B cell (primary cell): Measurements from ENCODE around the gene WASF2. TPM values are rescaled to one million over a fixed set of nuclear protein-coding genes. Genes with fewer than 3 reads are reported as not detected.

ENCODE experiments used
- ATAC-seq: fragments of 200-7000 bp; cut with Tn5 transposase; one replicate; pipeline ENCODE4 v1.10.0; 2021; ENCODE audit warnings: low read depth, mild to moderate bottlenecking, moderate number of reproducible peaks, moderate library complexity
- CTCF ChIA-PET: fragments of 350-600 bp; sonication (Branson Sonifier 250); formaldehyde crosslinking; loops from one replicate; lab custom pipeline; 2021; ENCODE audit warnings: antibody characterized with exemption, inconsistent platforms; lab: Charles Lee
- POLR2A ChIA-PET: fragments of 350-600 bp; sonication (Branson Sonifier 250); formaldehyde crosslinking; loops from one replicate; lab custom pipeline; 2021; ENCODE audit warnings: antibody characterized with exemption; lab: Charles Lee
- DNase-seq: peaks from one replicate; pipeline ENCODE4 v3.0.0; 2013
- H2AFZ ChIP-seq: 2 replicates; pipeline ENCODE4 v1.6.1; 2012; ENCODE audit warnings: mild to moderate bottlenecking, low read depth, low read length; ENCODE audit not compliant: insufficient read depth, poor library complexity, severe bottlenecking
- H3K27ac ChIP-seq, 2 donors: 1 replicate in 1 of 2; 2 replicates in 1 of 2; pipeline ENCODE4 v1.5.1; 2012 to 2013; ENCODE audit warnings: low read length in 2 of 2, mild to moderate bottlenecking in 2 of 2, moderate library complexity in 1 of 2
- H3K27me3 ChIP-seq, 4 experiments: fragments of 200-600 bp in 1 of 4; sonication (generic) in 1 of 4; replicated peaks in 1 of 4; 1 replicate in 2 of 4; 2 replicates in 2 of 4; pipeline versions ENCODE4 v1.6.1 to v1.7.0; 2013 to 2016; ENCODE audit warnings: low read length in 3 of 4, mild to moderate bottlenecking in 2 of 4, mixed read lengths in 1 of 4, moderate library complexity in 1 of 4; ENCODE audit not compliant: insufficient read depth in 4 of 4, control insufficient read depth in 3 of 4; ENCODE audit errors: control extremely low read depth in 1 of 4
- H3K36me3 ChIP-seq, 2 experiments: replicated peaks in 1 of 2; 1 replicate in 1 of 2; 2 replicates in 1 of 2; pipeline versions ENCODE4 v1.6.1 to v1.7.1; 2013; ENCODE audit warnings: low read length in 1 of 2; ENCODE audit not compliant: insufficient read depth in 2 of 2, control insufficient read depth in 1 of 2; ENCODE audit errors: control extremely low read depth in 1 of 2, extremely low read depth in 1 of 2
- H3K4me1 ChIP-seq, 2 donors: fragments of 200-600 bp in 1 of 2; sonication (generic) in 1 of 2; 1 replicate in 1 of 2; 2 replicates in 1 of 2; pipeline versions ENCODE4 v1.5.1 to v1.6.1; 2013 to 2017; ENCODE audit warnings: low read length in 2 of 2; ENCODE audit not compliant: control insufficient read depth in 2 of 2, insufficient read depth in 2 of 2
- H3K4me2 ChIP-seq: replicated peaks from 2 replicates; pipeline ENCODE3; 2012; ENCODE audit warnings: mild to moderate bottlenecking, low read depth, low read length; ENCODE audit not compliant: poor library complexity, severe bottlenecking
- H3K4me3 ChIP-seq, 5 experiments: fragments of 200-600 bp in 1 of 5; sonication (generic) in 1 of 5; 1 replicate in 3 of 5; 2 replicates in 2 of 5; pipeline versions ENCODE4 v1.5.1 to v1.7.0; 2011 to 2016; ENCODE audit warnings: low read length in 4 of 5, mild to moderate bottlenecking in 4 of 5, low read depth in 2 of 5, control low read depth in 1 of 5, moderate library complexity in 1 of 5; ENCODE audit not compliant: insufficient read depth in 1 of 5; ENCODE audit errors: control extremely low read depth in 1 of 5, extremely low read depth in 1 of 5
- H3K79me2 ChIP-seq: fragments of 200-600 bp; sonication (generic); one replicate; pipeline ENCODE4 v1.6.0; 2016; ENCODE audit warnings: low read length; ENCODE audit not compliant: control insufficient read depth, insufficient read depth
- H3K9ac ChIP-seq: fragments of 200-600 bp; sonication (generic); 2 replicates; pipeline ENCODE4 v1.6.1; 2017; ENCODE audit warnings: mild to moderate bottlenecking, low read length, moderate library complexity
- H3K9me3 ChIP-seq, 3 donors: one replicate each; pipeline versions ENCODE4 v1.6.1 to v1.7.1; 2013; ENCODE audit warnings: low read length in 2 of 3; ENCODE audit not compliant: control insufficient read depth in 2 of 3, insufficient read depth in 1 of 3; ENCODE audit errors: control extremely low read depth in 1 of 3
- H4K20me1 ChIP-seq: 2 replicates; pipeline ENCODE4 v1.6.0; 2012; ENCODE audit warnings: mild to moderate bottlenecking, low read length; ENCODE audit not compliant: insufficient read depth, control insufficient read depth, poor library complexity, severe bottlenecking
- H3K27ac Mint-ChIP-seq: one replicate; pipeline ENCODE4 v1.8.0; 2021; ENCODE audit warnings: mixed read lengths
- H3K27me3 Mint-ChIP-seq: one replicate; pipeline ENCODE4 v1.8.0; 2021; ENCODE audit warnings: mixed read lengths
- H3K4me1 Mint-ChIP-seq: one replicate; pipeline ENCODE4 v1.8.0; 2021; ENCODE audit warnings: mixed read lengths
- H3K4me3 Mint-ChIP-seq: one replicate; pipeline ENCODE4 v1.8.0; 2021; ENCODE audit warnings: mixed read lengths
- H3K9me3 Mint-ChIP-seq: one replicate; pipeline ENCODE4 v1.8.0; 2022; ENCODE audit warnings: mixed read lengths; ENCODE audit not compliant: insufficient read depth
- EZH2 ChIP-seq: IDR thresholded peaks from 2 replicates; pipeline ENCODE4 v1.6.1; 2012; ENCODE audit warnings: borderline replicate concordance, low read depth, mild to moderate bottlenecking, moderate library complexity, low read length; ENCODE audit not compliant: insufficient read depth, poor library complexity, severe bottlenecking
- WGBS: methylation state at CpG from one replicate; pipeline ENCODE4 v1.1.5; 2013; ENCODE audit warnings: missing lambda C conversion rate; ENCODE audit not compliant: insufficient coverage; 5-methylcytosine and 5-hydroxymethylcytosine counted together
- intact Hi-C: fragments of 100-400 bp; cut with micrococcal nuclease; formaldehyde crosslinking; loops from one replicate; pipeline ENCODE4 v1.10.0; 2022
- polyA plus RNA-seq: library from polyadenylated mRNA; depleted of rRNA; stranded (reverse); fragments of >200 nt; gene quantifications from 2 replicates; pipeline ENCODE4 v1.2.3, GENCODE V29; 2012
- total RNA-seq, 2 donors: library from RNA; stranded (reverse); fragments of 120-200 nt in 1 of 2; gene quantifications; 1 replicate in 1 of 2; 2 replicates in 1 of 2; pipeline versions ENCODE4 v1.2.3 to v1.2.4, GENCODE V29; 2013 to 2022
- TF ChIP-seq, protein P1 (sequence below): fragments of 200-600 bp; IDR thresholded peaks from one replicate; pipeline ENCODE4 v1.8.0; 2022; ENCODE audit warnings: antibody characterized with exemption, mild to moderate bottlenecking

WASF2 gene
- total and polyA plus RNA-seq, 2 donors (not counting 1 experiment from before 2014, with no cell fraction given) = 67.4 to 169 TPM

GRCh38 chr1:27400082-27400962 lies 89.6 kb downstream of the WASF2 start:
- ATAC-seq (no peak), DNase-seq (no peak)
- no peak overlapping the region for H3K4me3 Mint-ChIP-seq
- Histone ChIP-seq H2AFZ (no peak overlapping the region), H3K4me3 (no peak overlapping the region), H3K36me3 (no peaks in the 10 kb centered on the region), H3K27me3 (no peaks in the 10 kb centered on the region), H3K9me3 (no peaks in the 10 kb centered on the region), H4K20me1 (no peaks in the 10 kb centered on the region), H3K4me1 (peaks cover 34 to 48% of the 10 kb centered on the region in 2 donors), H3K9ac (no peak overlapping the region), H3K4me2 (no peak overlapping the region), H3K27ac (no peak overlapping the region), H3K79me2 (no peaks in the 10 kb centered on the region)
- no peaks in the 10 kb centered on the region for H3K9me3 Mint-ChIP-seq
- TF ChIP-seq, protein P1, sequence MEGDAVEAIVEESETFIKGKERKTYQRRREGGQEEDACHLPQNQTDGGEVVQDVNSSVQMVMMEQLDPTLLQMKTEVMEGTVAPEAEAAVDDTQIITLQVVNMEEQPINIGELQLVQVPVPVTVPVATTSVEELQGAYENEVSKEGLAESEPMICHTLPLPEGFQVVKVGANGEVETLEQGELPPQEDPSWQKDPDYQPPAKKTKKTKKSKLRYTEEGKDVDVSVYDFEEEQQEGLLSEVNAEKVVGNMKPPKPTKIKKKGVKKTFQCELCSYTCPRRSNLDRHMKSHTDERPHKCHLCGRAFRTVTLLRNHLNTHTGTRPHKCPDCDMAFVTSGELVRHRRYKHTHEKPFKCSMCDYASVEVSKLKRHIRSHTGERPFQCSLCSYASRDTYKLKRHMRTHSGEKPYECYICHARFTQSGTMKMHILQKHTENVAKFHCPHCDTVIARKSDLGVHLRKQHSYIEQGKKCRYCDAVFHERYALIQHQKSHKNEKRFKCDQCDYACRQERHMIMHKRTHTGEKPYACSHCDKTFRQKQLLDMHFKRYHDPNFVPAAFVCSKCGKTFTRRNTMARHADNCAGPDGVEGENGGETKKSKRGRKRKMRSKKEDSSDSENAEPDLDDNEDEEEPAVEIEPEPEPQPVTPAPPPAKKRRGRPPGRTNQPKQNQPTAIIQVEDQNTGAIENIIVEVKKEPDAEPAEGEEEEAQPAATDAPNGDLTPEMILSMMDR = no peak
- no peak for TF ChIP-seq EZH2
- intact Hi-C loops = no loop called here
- peaks cover 42% of the 10 kb centered on the region for H3K4me1 Mint-ChIP-seq
- peak overlapping the region; percentile 10 for H3K27ac Mint-ChIP-seq
- POLR2A ChIA-PET = no interaction called here
- WGBS = 88% methylated on average over 12 of the region's 13 CpGs
- CTCF ChIA-PET = interaction anchor here (0.5 to 7.8 kb wide), 10 partner anchors 13 to 364 kb away, joined by 3 to 402 read pairs (median 4); partner anchors contain the start of gene AHDC1
- H3K27me3 Mint-ChIP-seq = no peaks in the 10 kb centered on the region
